DMS 273 (cell line): ENCODE results near the gene PEX14.
A peak's percentile ranks its signal among the peaks of the same experiment; 100 is the strongest.
"Not testable (repeated sequence)": the region's sequence is repeated elsewhere in the genome, so short reads cannot be mapped to it uniquely, and the experiment has no call there.

Experiments
- DNase-seq: peaks from one replicate; lab custom pipeline; 2025; ENCODE audit not compliant: unreplicated experiment; lab: John Stamatoyannopoulos, UW

PEX14 gene, protein sequence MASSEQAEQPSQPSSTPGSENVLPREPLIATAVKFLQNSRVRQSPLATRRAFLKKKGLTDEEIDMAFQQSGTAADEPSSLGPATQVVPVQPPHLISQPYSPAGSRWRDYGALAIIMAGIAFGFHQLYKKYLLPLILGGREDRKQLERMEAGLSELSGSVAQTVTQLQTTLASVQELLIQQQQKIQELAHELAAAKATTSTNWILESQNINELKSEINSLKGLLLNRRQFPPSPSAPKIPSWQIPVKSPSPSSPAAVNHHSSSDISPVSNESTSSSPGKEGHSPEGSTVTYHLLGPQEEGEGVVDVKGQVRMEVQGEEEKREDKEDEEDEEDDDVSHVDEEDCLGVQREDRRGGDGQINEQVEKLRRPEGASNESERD

DNA sequence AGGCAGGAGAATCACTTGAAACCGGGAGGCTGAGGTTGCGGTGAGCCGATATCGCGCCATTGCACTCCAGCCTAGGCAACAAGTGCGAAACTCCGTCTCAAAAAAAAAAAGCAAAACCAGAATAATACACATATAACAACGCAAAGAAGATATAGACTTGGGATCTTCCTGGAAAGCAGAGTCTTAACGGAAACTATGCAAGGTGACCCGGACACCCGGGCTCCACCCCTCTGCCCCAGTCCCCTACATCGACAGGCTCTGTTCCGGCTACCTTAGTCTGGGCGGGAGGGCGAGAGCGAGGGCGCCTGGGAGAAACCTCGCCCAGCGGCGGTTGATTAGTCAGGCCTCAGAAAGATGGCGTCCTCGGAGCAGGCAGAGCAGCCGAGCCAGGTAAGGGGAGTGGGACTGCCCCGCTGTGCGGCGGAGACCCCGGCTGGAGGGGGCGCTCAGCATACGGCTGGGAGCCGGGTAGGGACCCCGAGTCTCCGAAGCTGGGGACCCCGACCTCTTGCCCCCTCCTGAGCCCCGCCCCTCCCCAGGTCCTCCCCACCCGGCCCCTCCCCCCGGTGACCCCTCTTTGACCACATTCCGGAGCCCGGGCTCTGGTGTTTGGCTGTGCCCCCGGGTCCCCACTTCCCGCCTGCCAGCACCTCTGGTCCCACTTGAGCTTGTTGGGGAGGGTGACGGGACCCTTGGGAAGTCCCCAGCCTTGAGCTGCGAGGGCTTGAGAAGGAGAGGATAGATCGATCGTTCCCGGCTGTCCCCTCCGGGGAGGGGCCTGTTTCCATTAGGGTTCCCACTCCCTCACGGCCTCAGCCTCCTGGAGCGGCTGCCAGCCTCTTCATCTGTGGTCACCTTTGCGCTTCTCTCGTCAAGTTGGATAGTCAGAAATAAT, at the start of gene PEX14:
PEX14 (plus strand) TSS at position 338 of the 895 bp plus-strand sequence; CDS start at position 355, 17 bp downstream.
- DNase-seq, result peak; percentile 96

DNA sequence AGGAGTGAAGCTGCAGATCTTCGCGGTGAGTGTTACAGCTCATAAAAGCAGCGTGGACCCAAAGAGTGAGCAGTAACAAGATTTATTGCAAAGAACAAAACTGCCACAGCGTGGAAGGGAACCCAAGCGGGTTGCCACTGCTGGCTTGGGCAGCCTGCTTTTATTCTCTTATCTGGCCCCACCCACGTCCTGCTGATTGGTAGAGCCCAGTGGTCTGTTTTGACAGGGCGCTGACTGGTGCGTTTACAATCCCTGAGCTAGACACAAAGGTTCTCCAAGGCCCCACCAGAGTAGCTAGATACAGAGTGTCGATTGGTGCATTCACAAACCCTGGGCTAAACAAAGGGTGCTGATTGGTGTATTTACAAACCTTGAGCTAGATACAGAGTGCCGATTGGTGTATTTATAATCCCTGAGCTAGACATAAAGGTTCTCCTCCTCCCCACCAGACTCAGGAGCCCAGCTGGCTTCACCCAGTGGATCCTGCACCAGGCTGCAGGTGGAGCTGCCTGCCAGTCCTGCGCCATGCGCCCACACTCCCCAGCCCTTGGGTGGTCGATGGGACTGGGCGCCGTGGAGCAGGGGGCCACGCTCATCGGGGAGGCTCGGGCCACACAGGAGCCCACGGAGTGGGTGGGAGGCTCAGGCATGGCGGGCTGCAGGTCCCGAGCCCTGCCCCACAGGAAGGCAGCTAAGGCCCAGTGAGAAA, 48.8 kb upstream of the PEX14 start:
- not testable (repeated sequence) for DNase-seq

DNA sequence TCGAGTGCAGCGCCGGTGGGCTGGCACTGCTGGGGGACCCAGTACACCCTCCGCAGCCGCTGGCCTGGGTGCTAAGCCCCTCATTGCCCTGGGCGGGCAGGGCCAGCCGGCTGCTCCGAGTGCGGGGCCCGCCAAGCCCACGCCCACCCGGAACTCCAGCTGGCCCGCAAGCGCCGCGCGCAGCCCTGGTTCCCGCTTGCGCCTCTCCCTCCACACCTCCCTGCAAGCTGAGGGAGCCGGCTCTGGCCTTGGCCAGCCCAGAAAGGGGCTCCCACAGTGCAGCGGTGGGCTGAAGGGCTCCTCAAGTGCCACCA, 48.3 kb upstream of the PEX14 start:
- not testable (repeated sequence) for DNase-seq

DNA sequence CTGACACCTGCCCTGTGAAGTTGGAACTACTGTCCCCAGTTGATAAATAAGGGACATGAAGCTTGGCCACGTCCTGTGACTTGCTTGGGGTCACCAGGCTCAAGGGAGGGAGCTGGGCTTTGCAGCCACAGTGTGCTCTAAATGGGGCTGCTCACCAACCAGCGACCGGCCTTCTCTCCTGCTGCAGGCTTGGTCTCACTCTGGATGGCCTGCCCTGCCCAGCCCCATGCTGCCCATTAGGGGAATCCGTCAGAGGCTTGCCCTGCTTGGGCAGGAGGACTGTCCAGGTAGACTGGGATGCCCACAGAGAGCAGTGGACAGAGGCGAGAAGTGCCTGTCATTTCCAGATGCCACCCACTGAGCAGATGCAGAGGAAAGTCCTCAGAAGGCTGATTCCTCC, 45.8 kb upstream of the PEX14 start:
- no peak for DNase-seq

DNA sequence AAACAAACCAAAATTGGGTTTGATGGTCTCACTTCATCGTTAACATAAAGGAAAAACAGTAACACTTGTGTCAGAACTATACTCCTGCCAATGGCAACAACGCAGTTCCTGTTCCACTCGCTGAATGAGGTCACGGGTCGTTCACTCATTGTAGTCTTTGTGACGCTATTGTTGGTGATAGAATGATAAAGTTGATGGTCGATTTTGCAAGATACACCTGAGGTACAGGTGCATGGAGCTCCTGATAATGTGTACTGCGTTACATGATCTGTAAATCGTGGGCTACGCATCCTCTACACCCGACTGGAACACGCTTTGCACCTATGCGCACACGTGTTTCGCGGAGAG, 44.9 kb upstream of the PEX14 start:
- DNase-seq, result no peak

DNA sequence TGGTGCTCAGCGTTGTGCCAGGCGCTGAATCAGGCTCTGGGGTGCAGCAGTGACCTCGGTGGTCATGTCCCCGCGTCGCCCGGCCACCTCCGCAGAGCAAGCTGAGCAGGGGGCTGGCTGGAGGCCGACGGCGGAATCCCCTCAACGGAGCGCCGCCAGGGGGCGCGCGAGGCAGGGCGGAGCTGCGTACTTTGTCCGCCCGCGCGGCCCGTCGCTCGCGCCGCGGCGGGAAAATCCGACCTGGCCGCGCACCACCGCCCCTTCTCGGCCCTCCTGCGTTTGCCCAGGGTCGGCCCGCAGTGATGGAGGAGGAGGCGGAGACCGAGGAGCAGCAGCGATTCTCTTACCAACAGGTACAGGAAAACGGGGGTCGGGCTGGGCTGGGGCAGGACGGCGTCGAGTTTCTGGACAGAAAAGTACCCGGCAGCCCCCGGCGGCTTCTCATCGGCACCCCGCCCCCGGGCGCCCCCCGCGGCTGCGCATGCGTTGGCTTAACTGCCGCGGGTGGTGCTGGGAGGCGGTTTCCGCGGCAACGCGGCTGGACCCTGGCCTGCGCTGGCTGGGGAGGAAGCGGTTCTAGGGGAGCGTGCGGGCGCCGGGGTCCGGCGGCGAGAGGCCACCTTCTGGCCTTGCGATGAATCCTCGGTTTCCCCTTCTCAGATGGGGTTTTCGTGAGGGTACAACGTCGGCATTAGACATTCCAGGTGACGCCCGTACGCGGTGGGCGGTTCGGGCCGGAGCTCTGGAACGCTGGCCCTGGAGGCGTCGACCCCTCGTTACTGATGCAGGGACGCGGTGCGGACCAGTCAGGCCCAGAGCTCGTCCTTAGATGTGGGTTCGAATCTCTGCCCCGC, 44.3 kb upstream of the PEX14 start, which contains the start of gene CENPS:
CENPS (plus strand) TSS at position 218 of the 854 bp plus-strand sequence; CDS start at position 303, 85 bp downstream.
- DNase-seq, result peak; percentile 97

DNA sequence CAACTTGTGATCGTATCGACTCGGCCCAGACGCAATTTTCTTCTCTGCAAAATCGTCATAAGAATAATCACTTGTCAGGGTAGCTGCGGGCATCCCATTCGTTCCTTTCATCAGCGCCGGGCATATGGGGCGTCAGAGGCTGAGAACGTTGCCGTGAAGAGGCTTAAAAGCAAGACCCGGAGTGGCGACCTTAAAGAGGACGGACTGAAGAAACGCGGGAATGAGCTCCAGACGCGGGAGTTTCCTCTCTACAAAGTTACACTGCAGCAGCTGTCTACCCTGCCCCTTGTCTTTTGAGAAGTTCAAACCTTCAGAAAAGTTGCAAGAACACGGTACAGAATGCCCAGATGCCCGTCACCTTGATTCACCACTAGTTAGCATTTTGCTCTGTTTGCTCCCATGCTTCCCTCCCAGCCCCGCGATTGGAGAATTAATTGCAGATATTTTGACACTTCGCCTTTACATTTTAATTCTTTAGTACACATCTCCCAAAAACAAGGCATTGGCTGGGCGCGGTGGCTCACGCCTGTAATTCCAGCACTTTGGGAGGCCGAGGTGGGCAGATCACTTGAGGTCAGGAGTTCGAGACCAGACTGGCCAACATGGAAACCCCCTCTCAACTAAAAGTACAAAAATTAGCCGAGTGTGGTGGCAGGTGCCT, 43.5 kb upstream of the PEX14 start:
- peak; percentile 73 for DNase-seq

DNA sequence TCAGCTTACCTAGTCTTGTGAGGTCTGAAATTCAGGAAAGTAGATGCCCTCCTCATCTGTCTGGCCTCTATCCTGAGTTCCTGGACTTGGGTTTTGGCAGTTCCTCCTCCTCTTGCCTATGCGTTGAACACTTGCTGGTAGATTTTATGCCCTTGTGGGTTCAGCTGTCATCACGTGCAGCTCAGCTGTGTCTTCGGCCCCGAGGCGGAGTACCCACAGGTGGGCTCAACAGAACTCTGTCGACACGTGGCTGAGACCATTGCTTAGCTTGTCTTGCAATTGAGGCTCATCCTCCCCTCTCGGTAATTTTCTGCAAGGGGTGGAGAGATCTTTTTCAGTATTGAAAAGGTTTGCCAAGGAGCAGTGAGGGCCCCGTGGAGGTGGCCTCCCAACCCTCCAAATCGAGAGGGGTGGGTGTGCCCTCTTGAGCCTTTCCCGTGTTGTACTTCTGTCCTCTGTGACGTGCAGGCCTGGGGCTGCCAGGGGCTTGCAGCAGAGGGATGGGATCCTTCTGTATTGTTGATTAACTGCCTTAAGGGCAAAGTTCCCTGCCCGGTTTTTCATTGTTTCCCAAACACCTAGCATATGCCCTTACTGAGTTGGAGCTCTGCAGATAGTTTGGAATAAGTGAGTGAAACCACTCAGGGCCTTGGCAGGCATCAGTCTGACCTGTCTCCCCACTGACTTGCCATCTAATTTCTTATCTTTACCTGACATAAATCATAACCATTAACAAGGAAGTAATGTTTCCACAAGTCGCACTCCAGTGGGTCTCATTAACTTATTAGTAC, 41.6 kb upstream of the PEX14 start:
- DNase-seq, result no peak

DNA sequence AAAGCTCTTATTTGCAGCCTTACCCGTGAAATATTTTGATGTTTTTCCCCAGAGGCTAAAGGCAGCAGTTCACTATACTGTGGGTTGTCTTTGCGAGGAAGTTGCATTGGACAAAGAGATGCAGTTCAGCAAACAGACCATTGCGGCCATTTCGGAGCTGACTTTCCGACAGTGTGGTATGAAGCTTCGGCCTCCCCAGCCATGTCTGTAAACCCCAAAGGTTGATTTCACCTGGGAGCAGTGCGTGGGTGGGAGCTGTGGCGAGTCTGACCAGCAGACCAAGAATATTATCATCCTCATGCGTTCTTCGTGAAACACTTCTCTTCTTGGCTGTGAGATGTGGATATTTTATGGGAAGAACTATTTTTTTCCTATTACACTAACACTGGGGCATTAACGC, 41.0 kb upstream of the PEX14 start:
- no peak for DNase-seq

DNA sequence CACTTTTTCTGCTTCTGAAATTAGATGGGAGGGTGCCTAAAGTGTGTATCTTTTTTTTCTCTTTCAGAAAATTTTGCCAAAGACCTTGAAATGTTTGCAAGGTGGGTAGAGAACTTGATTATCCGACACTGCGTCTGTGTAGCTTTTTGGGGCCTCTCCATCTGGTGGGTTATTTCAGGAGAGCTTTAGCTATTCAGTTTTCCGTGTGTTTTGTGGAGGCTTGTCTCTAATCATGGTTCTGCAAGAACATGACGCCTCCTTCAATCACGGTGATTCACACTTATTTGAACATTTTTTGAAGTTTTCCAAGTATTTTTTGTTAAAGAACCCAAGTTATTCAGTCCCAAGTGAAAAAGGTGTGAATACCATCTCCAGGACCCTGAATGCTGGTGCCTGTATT, 40.2 kb upstream of the PEX14 start:
- no peak for DNase-seq

DNA sequence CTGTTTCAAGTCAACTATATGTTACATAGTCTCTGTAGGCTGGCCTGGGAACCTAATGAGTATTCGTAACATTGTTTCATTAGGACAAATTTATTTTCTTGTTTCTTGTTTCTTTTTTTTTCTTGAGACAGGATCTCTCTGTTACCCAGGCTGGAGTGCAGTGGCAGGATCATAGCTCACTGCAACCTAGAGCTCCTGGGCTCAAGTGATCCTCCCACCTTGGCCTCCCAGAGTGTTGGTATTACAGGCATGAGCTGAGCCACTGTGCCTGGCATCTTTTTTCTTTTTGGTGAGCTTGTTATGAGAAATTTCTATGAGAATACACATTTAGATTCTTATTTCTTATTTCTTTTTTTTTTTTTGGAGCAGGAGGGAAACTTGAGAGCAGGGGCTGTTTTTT, 37.7 kb upstream of the PEX14 start:
- no peak for DNase-seq

DNA sequence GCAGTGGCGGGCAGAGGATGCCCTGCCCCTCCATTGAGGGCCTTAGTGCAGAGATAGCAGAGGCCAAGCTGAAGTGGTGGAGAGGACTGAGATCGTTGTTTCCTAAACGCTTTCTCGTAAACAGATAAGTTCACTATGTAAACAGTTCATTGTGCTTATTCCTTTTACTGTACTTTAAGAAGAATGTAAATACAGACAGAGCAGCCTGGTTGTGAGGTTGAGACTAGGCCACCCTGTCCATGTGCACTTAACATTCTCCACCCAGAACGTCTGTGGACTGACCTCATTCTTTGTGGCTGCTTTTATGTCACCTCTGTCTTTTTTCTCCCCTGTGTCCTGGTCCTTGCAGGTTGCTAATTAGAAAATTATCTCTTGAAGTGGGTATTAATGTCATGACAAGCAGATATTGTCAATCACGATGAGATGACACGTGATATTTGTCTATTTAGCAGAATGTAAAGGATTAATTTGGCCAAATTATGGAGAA, 36.0 kb upstream of the PEX14 start:
- no peak for DNase-seq

DNA sequence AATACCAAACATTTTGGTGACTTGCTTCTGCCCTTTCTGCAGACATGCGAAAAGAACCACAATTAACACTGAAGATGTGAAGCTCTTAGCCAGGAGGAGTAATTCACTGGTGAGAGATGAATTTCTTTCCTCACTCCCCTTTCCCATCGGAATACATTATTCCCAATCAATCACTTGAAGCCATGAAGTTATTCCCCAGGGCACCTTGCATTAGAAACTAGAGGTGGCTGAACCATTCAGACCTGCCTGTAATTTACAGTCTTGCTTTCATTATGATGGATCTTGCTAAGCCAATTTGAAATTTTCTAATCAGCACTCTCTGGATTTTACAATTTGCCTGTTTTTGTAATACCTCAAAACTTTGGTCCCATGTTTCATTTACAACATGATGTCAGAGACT, 34.4 kb upstream of the PEX14 start:
- DNase-seq, result no peak

DNA sequence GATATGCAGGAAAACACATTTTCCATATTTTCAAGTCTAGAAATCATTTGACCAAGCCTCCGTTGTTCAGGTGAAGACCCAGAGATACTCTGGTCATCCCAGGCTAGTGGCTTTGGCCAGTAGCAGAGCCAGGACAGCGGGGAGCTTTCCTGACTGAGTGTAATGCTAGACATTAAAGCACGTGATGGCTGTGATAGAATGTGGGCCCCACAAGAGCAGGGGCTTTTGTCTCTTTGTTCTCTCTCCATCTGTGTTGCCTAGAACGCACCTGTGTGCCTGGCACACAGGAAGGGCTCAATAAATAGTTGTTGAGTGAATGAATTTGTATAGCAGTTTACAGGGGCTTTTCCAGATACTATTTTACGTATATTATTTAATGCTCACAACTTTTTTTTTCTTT, 34.0 kb upstream of the PEX14 start:
- no peak for DNase-seq

DNA sequence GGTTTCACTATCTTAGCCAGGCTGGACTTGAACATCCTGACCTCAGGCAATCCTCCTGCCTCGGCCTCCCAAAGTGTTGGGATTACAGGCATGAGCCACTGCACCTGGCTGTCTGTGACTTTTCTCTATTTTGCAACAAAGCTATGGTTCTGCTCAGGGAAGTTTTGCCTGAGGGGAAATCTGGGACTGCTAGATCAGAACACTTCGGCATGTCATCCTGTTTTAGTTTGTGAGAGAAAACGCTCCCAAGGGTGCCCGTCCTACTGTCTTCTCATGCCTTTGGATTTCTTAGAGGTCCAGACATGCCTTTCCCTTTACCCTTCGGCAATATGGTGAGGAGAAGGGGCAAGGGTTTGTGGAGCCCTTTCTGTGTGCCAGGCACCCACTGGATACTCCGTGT, 30.5 kb upstream of the PEX14 start:
- no peak for DNase-seq

DNA sequence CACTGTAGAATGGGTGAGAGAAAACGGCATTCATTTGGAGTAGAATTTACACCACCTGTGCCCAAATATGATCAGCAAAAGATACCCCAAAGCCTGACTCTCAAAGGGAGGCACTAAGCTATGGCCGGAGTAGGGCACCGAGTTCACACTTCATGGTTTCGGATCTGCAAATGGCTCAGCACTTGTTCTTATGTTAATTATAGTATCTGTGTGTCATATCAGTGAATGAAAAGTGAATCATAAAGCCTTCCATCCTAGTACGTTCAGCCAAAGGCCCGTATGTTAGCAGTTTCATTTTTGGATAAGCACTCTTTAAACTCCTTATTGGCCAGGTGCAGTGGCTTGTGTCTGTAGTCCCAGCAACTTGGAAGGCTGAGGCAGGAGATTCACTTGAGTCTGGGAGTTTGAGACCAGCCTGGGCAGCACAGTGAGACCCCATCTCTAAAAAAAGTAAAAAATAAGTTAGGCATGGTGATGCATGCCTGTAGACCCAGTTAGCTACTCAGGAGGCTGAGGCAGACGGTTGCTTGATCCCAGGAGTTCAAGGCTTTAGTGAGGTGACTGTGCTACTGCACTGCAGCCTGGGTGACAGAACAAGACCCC, 29.9 kb upstream of the PEX14 start:
- no peak for DNase-seq

DNA sequence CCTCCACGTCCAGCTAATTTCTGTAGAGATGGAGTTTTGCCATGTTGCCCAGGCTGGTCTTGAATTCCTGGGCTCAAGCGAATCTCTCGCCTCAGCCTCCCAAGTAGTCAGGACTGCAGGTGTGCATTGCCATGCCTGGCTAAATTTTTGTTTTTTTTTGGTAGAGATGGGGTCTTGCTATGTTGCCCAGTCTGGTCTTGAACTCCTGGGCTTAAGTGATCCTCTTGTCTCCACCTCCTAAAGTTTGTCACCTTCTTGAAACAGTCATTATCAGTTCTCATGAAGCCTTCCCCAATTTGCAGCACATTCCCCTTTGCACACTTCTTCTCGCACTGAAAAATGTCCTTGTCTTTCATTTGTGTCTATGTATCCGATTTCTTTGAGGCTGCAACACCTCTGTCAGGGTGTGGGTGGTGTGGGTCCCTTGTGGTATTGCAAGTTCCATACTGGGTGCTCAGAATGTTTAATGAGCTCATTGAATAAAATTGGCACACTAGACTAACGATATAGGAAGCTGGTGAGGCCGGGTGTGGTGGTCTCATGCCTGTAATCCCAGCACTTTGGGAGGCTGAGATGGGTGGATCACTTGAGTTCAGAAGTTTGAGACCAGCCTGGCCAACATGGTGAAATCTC, 27.8 kb upstream of the PEX14 start:
- DNase-seq, result no peak

DNA sequence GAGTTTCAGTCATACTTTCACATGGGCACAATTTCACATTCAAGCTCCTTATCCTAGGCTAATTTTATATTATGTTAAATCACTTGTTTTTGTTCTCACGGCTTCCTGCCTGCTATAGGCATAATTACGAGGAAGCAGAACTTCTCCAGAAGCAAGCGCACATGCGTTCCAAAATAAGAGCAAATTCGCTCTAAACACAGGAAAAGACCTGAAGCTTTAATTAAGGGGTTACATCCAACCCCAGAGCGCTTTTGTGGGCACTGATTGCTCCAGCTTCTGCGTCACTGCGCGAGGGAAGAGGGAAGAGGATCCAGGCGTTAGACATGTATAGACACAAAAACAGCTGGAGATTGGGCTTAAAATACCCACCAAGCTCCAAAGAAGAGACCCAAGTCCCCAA, 25.0 kb upstream of the PEX14 start, which contains the start of gene CORT:
CORT (plus strand) TSS at position 281 of the 400 bp plus-strand sequence. CDS start 193 bp downstream, outside the sequence.
- DNase-seq, result no peak
